ENCODE results near the gene EXOSC10. TPM values are rescaled to one million over a fixed set of nuclear protein-coding genes. Genes with fewer than 3 reads are reported as not detected.

Gene EXOSC10
- total RNA-seq, 1 donor from 2014 or later = 81.8 TPM

- no peaks in the 10 kb centered on the region for H3K9me3 Mint-ChIP-seq
- H3K4me1 Mint-ChIP-seq (ENCODE audit: unreplicated experiment) = no peaks in the 10 kb centered on the region
- TF ChIP-seq CTCF (conservative IDR thresholded peaks at IDR 0.05) = no peak
- DNase-seq (ENCODE audit: extremely low spot score, unreplicated experiment) = no peak
- H3K36me3 Mint-ChIP-seq = peaks cover 22% of the 10 kb centered on the region
- no peaks in the 10 kb centered on the region for H3K27me3 Mint-ChIP-seq
- H3K4me3 Mint-ChIP-seq = no peak overlapping the region
- no peak overlapping the region for H3K27ac Mint-ChIP-seq
Measured at GRCh38 chr1:11071463-11072215, 28.0 kb downstream of the EXOSC10 start.

GRCh38 chr1:11070876-11071275 lies 28.8 kb downstream of the EXOSC10 start:
- Mint-ChIP-seq H3K4me3 (no peak overlapping the region), H3K4me1 (ENCODE audit: unreplicated experiment) (no peaks in the 10 kb centered on the region), H3K9me3 (no peaks in the 10 kb centered on the region), H3K27me3 (no peaks in the 10 kb centered on the region), H3K36me3 (peaks cover 18% of the 10 kb centered on the region), H3K27ac (no peak overlapping the region)
- no peak for TF ChIP-seq CTCF (conservative IDR thresholded peaks at IDR 0.05)
- no peak for DNase-seq (ENCODE audit: extremely low spot score, unreplicated experiment)

GRCh38 chr1:11068600-11069473 lies 30.8 kb downstream of the EXOSC10 start:
- Mint-ChIP-seq H3K27ac (no peak overlapping the region), H3K4me1 (ENCODE audit: unreplicated experiment) (no peaks in the 10 kb centered on the region), H3K36me3 (peaks cover 24% of the 10 kb centered on the region), H3K9me3 (no peaks in the 10 kb centered on the region), H3K27me3 (no peaks in the 10 kb centered on the region), H3K4me3 (no peak overlapping the region)
- no peak for TF ChIP-seq CTCF (conservative IDR thresholded peaks at IDR 0.05)
- no peak for DNase-seq (ENCODE audit: extremely low spot score, unreplicated experiment)

- H3K27me3 Mint-ChIP-seq = no peaks in the 10 kb centered on the region
- no peaks in the 10 kb centered on the region for H3K4me1 Mint-ChIP-seq (ENCODE audit: unreplicated experiment)
- no peak overlapping the region for H3K4me3 Mint-ChIP-seq
- no peaks in the 10 kb centered on the region for H3K9me3 Mint-ChIP-seq
- H3K36me3 Mint-ChIP-seq = peaks cover 24% of the 10 kb centered on the region
- DNase-seq (ENCODE audit: extremely low spot score, unreplicated experiment) = no peak
- no peak for TF ChIP-seq CTCF (conservative IDR thresholded peaks at IDR 0.05)
- no peak overlapping the region for H3K27ac Mint-ChIP-seq
Measured at GRCh38 chr1:11067716-11068599, 31.7 kb downstream of the EXOSC10 start.

- H3K36me3 Mint-ChIP-seq = peaks cover 15% of the 10 kb centered on the region
- H3K9me3 Mint-ChIP-seq = no peaks in the 10 kb centered on the region
- H3K4me3 Mint-ChIP-seq = no peak overlapping the region
- no peak overlapping the region for H3K27ac Mint-ChIP-seq
- TF ChIP-seq CTCF (conservative IDR thresholded peaks at IDR 0.05) = no peak
- no peaks in the 10 kb centered on the region for H3K27me3 Mint-ChIP-seq
- peaks cover 3% of the 10 kb centered on the region for H3K4me1 Mint-ChIP-seq (ENCODE audit: unreplicated experiment)
- DNase-seq (ENCODE audit: extremely low spot score, unreplicated experiment) = no peak
Measured at GRCh38 chr1:11065796-11066195, 33.9 kb downstream of the EXOSC10 start.

Measured in type B pancreatic cell (in vitro differentiated cells).